Brain pericyte (primary cell): ENCODE data around the gene PARK7.

ENCODE experiments used
- DNase-seq: peaks from one replicate; pipeline ENCODE4 v3.0.0-alpha.2; 2012; ENCODE audit warnings: low read depth, low spot score

The PARK7 gene

GRCh38 chr1:8009043-8010002 is 47.8 kb downstream of the PARK7 start:
- DNase-seq = no peak

GRCh38 chr1:8010080-8010664 is 48.7 kb downstream of the PARK7 start:
- DNase-seq = no peak

- DNase-seq = no peak
Measured at GRCh38 chr1:8011016-8011415, 49.5 kb downstream of the PARK7 start.

- no peak for DNase-seq
Measured at GRCh38 chr1:8011923-8012858, 50.7 kb downstream of the PARK7 start.

GRCh38 chr1:8012955-8013354 is 51.4 kb downstream of the PARK7 start:
- no peak for DNase-seq

GRCh38 chr1:8013399-8013798 is 51.9 kb downstream of the PARK7 start:
- DNase-seq = no peak

- DNase-seq = no peak
Measured at GRCh38 chr1:8013800-8014199, 52.3 kb downstream of the PARK7 start.

- DNase-seq = no peak
Measured at GRCh38 chr1:8014381-8014988, 53.0 kb downstream of the PARK7 start.

- peak; percentile 44 for DNase-seq
Measured at GRCh38 chr1:8015036-8015808, 53.7 kb downstream of the PARK7 start.

GRCh38 chr1:8015809-8016165 is 54.3 kb downstream of the PARK7 start:
- DNase-seq = no peak

GRCh38 chr1:8016210-8016894 is 54.8 kb downstream of the PARK7 start:
- no peak for DNase-seq

GRCh38 chr1:8016895-8017241 is 55.4 kb downstream of the PARK7 start:
- DNase-seq = no peak

GRCh38 chr1:8017495-8018197 is 56.1 kb downstream of the PARK7 start:
- no peak for DNase-seq

GRCh38 chr1:8018492-8019228 is 57.1 kb downstream of the PARK7 start:
- DNase-seq = no peak

GRCh38 chr1:8019229-8019620 is 57.7 kb downstream of the PARK7 start:
- no peak for DNase-seq

- no peak for DNase-seq
Measured at GRCh38 chr1:8020032-8020431, 58.5 kb downstream of the PARK7 start.

- DNase-seq = no peak
Measured at GRCh38 chr1:8021676-8022266, 60.3 kb downstream of the PARK7 start.

- no peak for DNase-seq
Measured at GRCh38 chr1:8022395-8023286, 61.1 kb downstream of the PARK7 start.
